ENCODE data around the gene GNG12. TPM values are rescaled to one million over a fixed set of nuclear protein-coding genes. Genes with fewer than 3 reads are reported as not detected.
A peak's percentile ranks its signal among the peaks of the same experiment; 100 is the strongest.

The GNG12 gene
- total RNA-seq, 1 donor from 2014 or later = 100 TPM

DNA sequence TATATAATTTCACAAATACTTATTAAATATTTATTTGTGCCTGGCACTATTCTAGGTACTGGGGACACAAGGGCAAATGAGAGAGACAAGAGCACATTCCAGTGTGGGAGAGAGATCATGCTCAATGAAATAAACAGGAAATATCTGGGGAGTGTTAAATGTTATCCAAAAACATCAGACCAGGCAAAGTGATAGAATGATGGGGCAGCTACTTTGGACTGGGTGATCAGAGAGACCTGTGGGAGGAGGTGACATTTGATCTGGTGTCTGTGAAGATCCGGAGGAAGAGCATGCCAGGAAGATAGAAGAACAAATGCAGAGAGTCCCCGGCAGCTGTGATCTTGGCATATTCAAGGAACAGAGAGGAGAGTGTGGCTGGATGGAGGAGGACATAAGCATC, 27.5 kb upstream of the GNG12 start:
- TF ChIP-seq, protein P1, sequence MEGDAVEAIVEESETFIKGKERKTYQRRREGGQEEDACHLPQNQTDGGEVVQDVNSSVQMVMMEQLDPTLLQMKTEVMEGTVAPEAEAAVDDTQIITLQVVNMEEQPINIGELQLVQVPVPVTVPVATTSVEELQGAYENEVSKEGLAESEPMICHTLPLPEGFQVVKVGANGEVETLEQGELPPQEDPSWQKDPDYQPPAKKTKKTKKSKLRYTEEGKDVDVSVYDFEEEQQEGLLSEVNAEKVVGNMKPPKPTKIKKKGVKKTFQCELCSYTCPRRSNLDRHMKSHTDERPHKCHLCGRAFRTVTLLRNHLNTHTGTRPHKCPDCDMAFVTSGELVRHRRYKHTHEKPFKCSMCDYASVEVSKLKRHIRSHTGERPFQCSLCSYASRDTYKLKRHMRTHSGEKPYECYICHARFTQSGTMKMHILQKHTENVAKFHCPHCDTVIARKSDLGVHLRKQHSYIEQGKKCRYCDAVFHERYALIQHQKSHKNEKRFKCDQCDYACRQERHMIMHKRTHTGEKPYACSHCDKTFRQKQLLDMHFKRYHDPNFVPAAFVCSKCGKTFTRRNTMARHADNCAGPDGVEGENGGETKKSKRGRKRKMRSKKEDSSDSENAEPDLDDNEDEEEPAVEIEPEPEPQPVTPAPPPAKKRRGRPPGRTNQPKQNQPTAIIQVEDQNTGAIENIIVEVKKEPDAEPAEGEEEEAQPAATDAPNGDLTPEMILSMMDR (IDR thresholded peaks at IDR 0.05) = no peak
- no peaks in the 10 kb centered on the region for H3K27me3 Mint-ChIP-seq (ENCODE audit: unreplicated experiment)
- peaks cover 7% of the 10 kb centered on the region for H3K4me1 Mint-ChIP-seq (ENCODE audit: unreplicated experiment)
- DNase-seq (ENCODE audit: extremely low spot score, unreplicated experiment) = no peak
- no peak overlapping the region for H3K4me3 Mint-ChIP-seq (ENCODE audit: unreplicated experiment)
- H3K9me3 Mint-ChIP-seq (ENCODE audit: unreplicated experiment) = no peaks in the 10 kb centered on the region
- no peaks in the 10 kb centered on the region for H3K36me3 Mint-ChIP-seq (ENCODE audit: unreplicated experiment)
- H3K27ac Mint-ChIP-seq (ENCODE audit: unreplicated experiment) = no peak overlapping the region

DNA sequence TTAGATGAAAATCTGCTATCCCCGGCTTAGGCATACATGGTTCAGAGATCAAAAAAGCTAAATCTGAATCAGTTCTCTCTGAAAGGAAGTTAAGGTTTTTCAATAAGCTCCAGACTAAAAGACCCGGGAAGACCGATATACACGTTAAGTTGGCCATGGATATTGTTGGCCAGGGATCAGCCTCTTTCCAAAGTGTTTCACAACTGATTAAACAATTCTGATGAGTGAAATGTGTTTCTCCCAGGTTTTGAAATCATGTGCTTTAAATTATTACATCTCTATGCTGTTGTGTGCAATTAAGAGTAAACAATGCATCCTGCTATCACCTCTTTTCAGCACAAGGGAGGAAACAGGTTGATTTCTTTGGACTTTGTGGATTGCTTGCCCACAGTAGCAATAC, 23.7 kb upstream of the GNG12 start:
- Mint-ChIP-seq H3K4me1 (ENCODE audit: unreplicated experiment) (peaks cover 12% of the 10 kb centered on the region), H3K36me3 (ENCODE audit: unreplicated experiment) (no peaks in the 10 kb centered on the region), H3K9me3 (ENCODE audit: unreplicated experiment) (no peaks in the 10 kb centered on the region), H3K27ac (ENCODE audit: unreplicated experiment) (no peak overlapping the region), H3K27me3 (ENCODE audit: unreplicated experiment) (no peaks in the 10 kb centered on the region), H3K4me3 (ENCODE audit: unreplicated experiment) (no peak overlapping the region)
- no peak for DNase-seq (ENCODE audit: extremely low spot score, unreplicated experiment)
- TF ChIP-seq, protein P1 (IDR thresholded peaks at IDR 0.05) = no peak

DNA sequence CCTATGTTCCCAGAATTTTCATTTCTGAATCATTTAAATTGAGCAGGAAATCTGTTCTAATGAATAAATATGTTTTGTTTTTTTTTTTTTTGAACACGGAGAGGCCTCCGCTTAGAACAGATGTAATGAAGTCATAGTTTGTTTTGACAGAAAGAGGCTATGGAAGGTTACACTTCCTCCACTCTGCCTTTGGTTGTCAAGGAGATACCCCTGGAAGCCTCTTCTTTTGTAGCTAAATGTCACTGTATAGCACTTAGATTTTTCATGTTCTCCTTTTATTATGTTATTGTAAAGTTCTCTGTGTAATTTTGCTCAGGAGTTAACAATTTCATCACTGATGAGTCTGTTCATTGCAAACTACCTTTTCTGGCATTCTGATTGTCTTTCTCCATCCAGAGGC, 22.7 kb upstream of the GNG12 start:
- Mint-ChIP-seq H3K4me1 (ENCODE audit: unreplicated experiment) (peaks cover 14% of the 10 kb centered on the region), H3K9me3 (ENCODE audit: unreplicated experiment) (no peaks in the 10 kb centered on the region), H3K36me3 (ENCODE audit: unreplicated experiment) (no peaks in the 10 kb centered on the region), H3K4me3 (ENCODE audit: unreplicated experiment) (no peak overlapping the region), H3K27me3 (ENCODE audit: unreplicated experiment) (no peaks in the 10 kb centered on the region), H3K27ac (ENCODE audit: unreplicated experiment) (peak overlapping the region; percentile 32)
- no peak for DNase-seq (ENCODE audit: extremely low spot score, unreplicated experiment)
- TF ChIP-seq, protein P1 (IDR thresholded peaks at IDR 0.05) = no peak

DNA sequence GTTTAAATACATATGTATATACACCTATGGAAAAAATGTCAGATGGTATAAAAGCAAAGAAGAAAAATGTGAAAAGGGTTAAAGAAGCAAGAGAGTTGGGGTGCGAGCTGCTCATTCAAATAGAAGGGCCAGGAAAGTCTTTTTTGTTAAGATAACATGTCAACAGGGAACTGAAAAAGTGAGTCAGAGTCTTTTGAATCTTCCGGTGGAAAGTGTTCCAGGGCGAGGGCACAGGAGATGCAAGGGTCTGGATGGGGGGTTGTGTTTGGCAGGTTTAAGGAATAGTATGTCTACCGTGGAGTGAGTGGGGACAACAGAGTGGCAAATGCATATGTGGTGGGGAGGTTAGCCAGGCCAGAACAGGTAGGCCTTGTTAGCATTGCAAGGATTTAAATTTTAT, 22.2 kb upstream of the GNG12 start:
- no peaks in the 10 kb centered on the region for H3K36me3 Mint-ChIP-seq (ENCODE audit: unreplicated experiment)
- TF ChIP-seq, protein P1 (IDR thresholded peaks at IDR 0.05) = no peak
- DNase-seq (ENCODE audit: extremely low spot score, unreplicated experiment) = no peak
- H3K9me3 Mint-ChIP-seq (ENCODE audit: unreplicated experiment) = no peaks in the 10 kb centered on the region
- H3K4me1 Mint-ChIP-seq (ENCODE audit: unreplicated experiment) = peaks cover 19% of the 10 kb centered on the region
- H3K27me3 Mint-ChIP-seq (ENCODE audit: unreplicated experiment) = no peaks in the 10 kb centered on the region
- H3K4me3 Mint-ChIP-seq (ENCODE audit: unreplicated experiment) = no peak overlapping the region
- H3K27ac Mint-ChIP-seq (ENCODE audit: unreplicated experiment) = peak overlapping the region; percentile 1

DNA sequence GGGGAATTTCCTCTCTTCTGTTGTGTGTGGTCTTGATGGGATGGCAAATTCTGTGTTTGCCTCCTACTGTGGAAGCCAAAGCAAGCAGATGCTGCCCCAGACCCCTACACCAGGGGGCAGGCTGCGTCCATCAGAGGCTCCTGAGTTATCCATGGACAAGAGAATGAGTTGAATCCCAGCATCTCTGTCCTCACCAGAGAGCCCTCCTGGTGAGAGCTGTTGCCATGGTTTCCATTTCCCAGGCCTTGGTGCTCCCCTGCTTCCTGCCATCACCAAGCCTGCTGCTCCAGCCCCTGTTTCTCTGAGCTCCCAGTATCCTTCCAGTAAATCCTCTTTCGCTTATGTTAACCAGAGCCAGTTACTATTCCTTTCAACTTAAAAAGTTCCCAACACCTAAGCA, 20.4 kb upstream of the GNG12 start:
- no peak overlapping the region for H3K27ac Mint-ChIP-seq (ENCODE audit: unreplicated experiment)
- no peak overlapping the region for H3K4me3 Mint-ChIP-seq (ENCODE audit: unreplicated experiment)
- H3K27me3 Mint-ChIP-seq (ENCODE audit: unreplicated experiment) = no peaks in the 10 kb centered on the region
- H3K9me3 Mint-ChIP-seq (ENCODE audit: unreplicated experiment) = no peaks in the 10 kb centered on the region
- H3K4me1 Mint-ChIP-seq (ENCODE audit: unreplicated experiment) = peaks cover 25% of the 10 kb centered on the region
- TF ChIP-seq, protein P1 (IDR thresholded peaks at IDR 0.05) = peak; percentile 89
- H3K36me3 Mint-ChIP-seq (ENCODE audit: unreplicated experiment) = no peaks in the 10 kb centered on the region
- peak; percentile 91 for DNase-seq (ENCODE audit: extremely low spot score, unreplicated experiment)
